Measurements from ENCODE around the gene STRBP. TPM values are rescaled to one million over a fixed set of nuclear protein-coding genes. Genes with fewer than 3 reads are reported as not detected.
"Not testable (repeated sequence)": the region's sequence is repeated elsewhere in the genome, so short reads cannot be mapped to it uniquely, and the experiment has no call there.

The STRBP gene
- total and polyA plus RNA-seq, 2 experiments from 2014 or later = 1.4 to 2.5 TPM

DNA sequence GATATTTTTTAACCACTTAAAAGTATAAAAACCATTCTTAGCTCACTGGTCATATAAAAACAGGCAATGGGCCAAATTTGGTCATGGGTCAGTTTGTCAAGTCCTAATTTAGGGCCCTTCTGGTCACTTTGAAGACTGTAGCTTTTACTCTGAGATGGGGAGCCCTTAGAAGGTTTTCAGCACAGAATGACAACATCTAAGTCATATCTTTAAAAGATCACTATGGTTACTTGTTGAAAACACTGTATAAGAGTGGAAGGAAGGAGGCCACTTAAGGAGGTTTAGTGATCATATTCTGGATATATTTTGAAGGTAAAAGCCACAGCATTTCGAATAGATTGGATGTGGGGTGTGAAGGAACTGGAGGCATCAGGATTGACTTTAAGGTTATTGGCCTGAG lies 76.7 kb downstream of the STRBP start:
- no peaks in the 10 kb centered on the region for H4K20me1 ChIP-seq (ENCODE audit: insufficient read depth)
- H3K4me3 ChIP-seq = no peak overlapping the region
- H3F3A ChIP-seq (ENCODE audit: insufficient read depth) = no peaks in the 10 kb centered on the region
- in situ Hi-C loops (cut with MboI) = no loop called here
- H2AFZ ChIP-seq = no peak overlapping the region
- no peaks in the 10 kb centered on the region for H3K4me1 ChIP-seq (ENCODE audit: insufficient read depth)
- no peak overlapping the region for H3K9ac ChIP-seq
- DNase-seq = peak; percentile 4
- no peaks in the 10 kb centered on the region for H3K79me2 ChIP-seq (ENCODE audit: insufficient read depth)
- H3K27me3 ChIP-seq (replicated peaks; ENCODE audit: insufficient read depth) = no peaks in the 10 kb centered on the region
- no peaks in the 10 kb centered on the region for H3K9me2 ChIP-seq (ENCODE audit: insufficient read depth)
- 37 to 61% methylated on average over 1 of the region's 1 CpG for WGBS, 2 experiments (ENCODE audit: low coverage in 1 of 2, low lambda C conversion rate in 2 of 2, missing lambda C conversion rate in 2 of 2)
- H3K9me3 ChIP-seq (ENCODE audit: low read depth) = no peaks in the 10 kb centered on the region
- H3K4me2 ChIP-seq (ENCODE audit: unreplicated experiment) = no peak overlapping the region
- H3K36me3 ChIP-seq (ENCODE audit: low read depth) = no peaks in the 10 kb centered on the region
- TF ChIP-seq EZH2phosphoT487 (IDR thresholded peaks at IDR 0.05; ENCODE audit: insufficient read depth, low read depth) = no peak
- no peak for TF ChIP-seq EZH2 (IDR thresholded peaks at IDR 0.05; ENCODE audit: insufficient read depth, poor library complexity, severe bottlenecking)
- no peak overlapping the region for H3K27ac ChIP-seq

DNA sequence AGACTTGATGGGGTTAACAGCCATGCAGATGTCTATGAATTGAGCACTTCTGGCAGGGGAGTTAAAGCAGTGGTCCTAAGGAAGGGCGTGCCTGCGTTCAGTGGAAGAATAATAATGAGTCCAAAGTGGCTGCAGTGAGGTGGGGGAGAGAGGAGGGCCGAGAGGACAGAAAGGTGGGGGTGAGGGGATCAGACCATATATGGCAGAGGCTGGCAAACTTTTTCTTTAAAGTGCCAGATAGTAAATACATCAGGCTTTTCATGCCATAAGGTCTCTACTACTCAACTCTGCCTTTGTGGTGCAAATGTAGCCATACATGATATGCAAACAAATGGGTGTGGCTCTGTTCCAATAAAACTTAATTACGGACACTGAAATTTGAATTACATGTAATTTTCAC lies 77.1 kb downstream of the STRBP start:
- H3K27ac ChIP-seq = no peak overlapping the region
- no peaks in the 10 kb centered on the region for H3K36me3 ChIP-seq (ENCODE audit: low read depth)
- H3K4me2 ChIP-seq (ENCODE audit: unreplicated experiment) = no peak overlapping the region
- no peaks in the 10 kb centered on the region for H3K9me3 ChIP-seq (ENCODE audit: low read depth)
- H3K4me1 ChIP-seq (ENCODE audit: insufficient read depth) = no peaks in the 10 kb centered on the region
- H4K20me1 ChIP-seq (ENCODE audit: insufficient read depth) = no peaks in the 10 kb centered on the region
- H2AFZ ChIP-seq = no peak overlapping the region
- no peaks in the 10 kb centered on the region for H3K27me3 ChIP-seq (replicated peaks; ENCODE audit: insufficient read depth)
- H3K9ac ChIP-seq = no peak overlapping the region
- no peak overlapping the region for H3K4me3 ChIP-seq
- H3F3A ChIP-seq (ENCODE audit: insufficient read depth) = no peaks in the 10 kb centered on the region
- in situ Hi-C loops (cut with MboI) = no loop called here
- no peak for DNase-seq
- no peaks in the 10 kb centered on the region for H3K79me2 ChIP-seq (ENCODE audit: insufficient read depth)
- no peaks in the 10 kb centered on the region for H3K9me2 ChIP-seq (ENCODE audit: insufficient read depth)
- WGBS, 2 experiments (ENCODE audit: low coverage in 1 of 2, low lambda C conversion rate in 2 of 2, missing lambda C conversion rate in 2 of 2) = 34 to 44% methylated on average over 4 of the region's 4 CpGs
- TF ChIP-seq EZH2phosphoT487 (IDR thresholded peaks at IDR 0.05; ENCODE audit: insufficient read depth, low read depth) (no peak), EZH2 (IDR thresholded peaks at IDR 0.05; ENCODE audit: insufficient read depth, poor library complexity, severe bottlenecking) (no peak)

DNA sequence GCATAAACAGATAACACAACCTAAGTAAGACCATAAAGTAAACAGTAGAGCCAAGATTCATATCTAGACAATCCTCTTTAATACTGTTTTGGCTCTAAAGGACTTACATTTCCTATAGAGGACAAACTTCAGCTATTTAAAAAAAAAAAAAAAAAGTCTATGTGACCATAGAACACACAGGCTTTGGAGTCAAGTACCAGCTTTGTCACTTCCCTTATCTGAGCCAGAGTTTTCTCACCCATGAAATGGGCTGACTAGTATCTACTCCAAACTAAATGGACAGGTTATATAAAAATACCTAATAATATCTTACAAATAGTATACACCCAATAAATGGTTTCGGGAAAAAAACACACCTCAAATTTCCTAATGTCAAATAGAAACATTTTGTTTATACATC lies 81.3 kb downstream of the STRBP start:
- Histone ChIP-seq H3K4me3 (no peak overlapping the region), H3K9me3 (ENCODE audit: low read depth) (no peaks in the 10 kb centered on the region), H3K79me2 (ENCODE audit: insufficient read depth) (no peaks in the 10 kb centered on the region), H3K9me2 (ENCODE audit: insufficient read depth) (no peaks in the 10 kb centered on the region), H3K9ac (no peak overlapping the region), H3F3A (ENCODE audit: insufficient read depth) (no peaks in the 10 kb centered on the region), H2AFZ (no peak overlapping the region), H3K27me3 (replicated peaks; ENCODE audit: insufficient read depth) (no peaks in the 10 kb centered on the region), H4K20me1 (ENCODE audit: insufficient read depth) (no peaks in the 10 kb centered on the region), H3K4me1 (ENCODE audit: insufficient read depth) (no peaks in the 10 kb centered on the region), H3K36me3 (ENCODE audit: low read depth) (no peaks in the 10 kb centered on the region), H3K27ac (no peak overlapping the region), H3K4me2 (ENCODE audit: unreplicated experiment) (no peak overlapping the region)
- 90 to 94% methylated on average over 1 of the region's 1 CpG for WGBS, 2 experiments (ENCODE audit: low coverage in 1 of 2, low lambda C conversion rate in 2 of 2, missing lambda C conversion rate in 2 of 2)
- no peak for TF ChIP-seq EZH2 (IDR thresholded peaks at IDR 0.05; ENCODE audit: insufficient read depth, poor library complexity, severe bottlenecking)
- no peak for TF ChIP-seq EZH2phosphoT487 (IDR thresholded peaks at IDR 0.05; ENCODE audit: insufficient read depth, low read depth)
- no peak for DNase-seq
- in situ Hi-C loops (cut with MboI) = no loop called here

- H3K27me3 ChIP-seq (replicated peaks; ENCODE audit: insufficient read depth); H3F3A ChIP-seq (ENCODE audit: insufficient read depth); H3K4me2 ChIP-seq (ENCODE audit: unreplicated experiment); H3K9me3 ChIP-seq (ENCODE audit: low read depth); H2AFZ ChIP-seq; H3K36me3 ChIP-seq (ENCODE audit: low read depth); in situ Hi-C loops (cut with MboI); H3K9me2 ChIP-seq (ENCODE audit: insufficient read depth); DNase-seq; H3K9ac ChIP-seq; H3K4me1 ChIP-seq (ENCODE audit: insufficient read depth); H3K79me2 ChIP-seq (ENCODE audit: insufficient read depth); H4K20me1 ChIP-seq (ENCODE audit: insufficient read depth); H3K4me3 ChIP-seq; H3K27ac ChIP-seq: not testable (repeated sequence)
- WGBS, 2 experiments (ENCODE audit: low coverage in 1 of 2, low lambda C conversion rate in 2 of 2, missing lambda C conversion rate in 2 of 2) = 92 to 100% methylated on average over 2 of the region's 2 CpGs
Measured at GRCh38 chr9:123186029-123186428, 82.4 kb downstream of the STRBP start.

GRCh38 chr9:123176949-123177348 lies 91.4 kb downstream of the STRBP start:
- H3K4me3 ChIP-seq = no peak overlapping the region
- no peaks in the 10 kb centered on the region for H3K79me2 ChIP-seq (ENCODE audit: insufficient read depth)
- H3K9me3 ChIP-seq (ENCODE audit: low read depth) = no peaks in the 10 kb centered on the region
- DNase-seq = no peak
- H3K4me1 ChIP-seq (ENCODE audit: insufficient read depth) = no peaks in the 10 kb centered on the region
- H3K27ac ChIP-seq = no peak overlapping the region
- no peaks in the 10 kb centered on the region for H3K27me3 ChIP-seq (replicated peaks; ENCODE audit: insufficient read depth)
- TF ChIP-seq EZH2 (IDR thresholded peaks at IDR 0.05; ENCODE audit: insufficient read depth, poor library complexity, severe bottlenecking) = no peak
- no peak overlapping the region for H2AFZ ChIP-seq
- no peak overlapping the region for H3K9ac ChIP-seq
- in situ Hi-C loops (cut with MboI) = no loop called here
- no peaks in the 10 kb centered on the region for H3K36me3 ChIP-seq (ENCODE audit: low read depth)
- no peaks in the 10 kb centered on the region for H3F3A ChIP-seq (ENCODE audit: insufficient read depth)
- H4K20me1 ChIP-seq (ENCODE audit: insufficient read depth) = no peaks in the 10 kb centered on the region
- no peaks in the 10 kb centered on the region for H3K9me2 ChIP-seq (ENCODE audit: insufficient read depth)
- H3K4me2 ChIP-seq (ENCODE audit: unreplicated experiment) = no peak overlapping the region
- WGBS, 2 experiments (ENCODE audit: low coverage in 1 of 2, low lambda C conversion rate in 2 of 2, missing lambda C conversion rate in 2 of 2) = 89 to 95% methylated on average over 2 of the region's 2 CpGs
